Colonic mucosa (tissue), 4 donors: ENCODE results near the gene CPNE5. TPM values are rescaled to one million over a fixed set of nuclear protein-coding genes. Genes with fewer than 3 reads are reported as not detected.

Source experiments
- DNase-seq: peaks from one replicate; pipeline ENCODE4 v3.0.0-alpha.2; 2020
- H3K27ac ChIP-seq: fragments of 200-600 bp; one replicate; pipeline ENCODE4 v1.8.0; 2021
- H3K27me3 ChIP-seq: fragments of 200-600 bp; one replicate; pipeline ENCODE4 v1.8.0; 2021
- H3K36me3 ChIP-seq: fragments of 200-600 bp; one replicate; pipeline ENCODE4 v1.8.0; 2021
- H3K4me1 ChIP-seq: fragments of 200-600 bp; one replicate; pipeline ENCODE4 v1.8.0; 2021; ENCODE audit warnings: mild to moderate bottlenecking
- H3K4me3 ChIP-seq: fragments of 200-600 bp; one replicate; pipeline ENCODE4 v1.8.0; 2021
- H3K9ac ChIP-seq, 2 donors: one replicate each; pipeline ENCODE4 v1.7.0; 2013; ENCODE audit warnings: control low read depth in 2 of 2, low read depth in 2 of 2, low read length in 2 of 2
- H3K9me3 ChIP-seq: fragments of 200-600 bp; one replicate; pipeline ENCODE4 v1.8.0; 2021
- CTCF ChIP-seq: fragments of 200-600 bp; IDR thresholded peaks from one replicate; pipeline ENCODE4 v1.8.0; 2022; ENCODE audit warnings: antibody characterized with exemption, mild to moderate bottlenecking
- intact Hi-C: fragments of 100-400 bp; cut with DNase I; formaldehyde crosslinking; loops from one replicate; pipeline ENCODE4 v1.14.1; 2022
- total RNA-seq, 2 donors: library from RNA; stranded (reverse); fragmentation: NEBNext Ultra II Directional in 1 of 2; extraction: Animal tissue kit (Norgen Biotek cat#: 25700) in 1 of 2; gene quantifications; one replicate each; pipeline ENCODE4 v1.2.1, GENCODE V29; 2021
- donor health status: healthy.
- donor health status: DM: no; HTN: no; CAD: no.
- donor health status: DM: no; HTN: no; CAD: no.

Gene CPNE5
- total RNA-seq, 2 donors from 2014 or later, result 4.6 to 8.0 TPM

GRCh38 chr6:36822506-36823269 lies 16.6 kb downstream of the CPNE5 start:
- H3K36me3 ChIP-seq, result no peaks in the 10 kb centered on the region
- H3K4me3 ChIP-seq, result no peak overlapping the region
- TF ChIP-seq CTCF, result no peak
- intact Hi-C loops, result no loop called here
- no peaks in the 10 kb centered on the region for H3K27me3 ChIP-seq
- H3K9me3 ChIP-seq, result no peaks in the 10 kb centered on the region
- no peak overlapping the region for H3K27ac ChIP-seq
- no peaks in the 10 kb centered on the region for H3K4me1 ChIP-seq
- no peak for DNase-seq
- H3K9ac ChIP-seq, result no peak overlapping the region

- no peak for TF ChIP-seq CTCF
- H3K36me3 ChIP-seq, result no peaks in the 10 kb centered on the region
- H3K4me1 ChIP-seq, result no peaks in the 10 kb centered on the region
- H3K4me3 ChIP-seq, result no peak overlapping the region
- no peaks in the 10 kb centered on the region for H3K27me3 ChIP-seq
- intact Hi-C loops, result no loop called here
- no peak overlapping the region for H3K27ac ChIP-seq
- DNase-seq, result no peak
- H3K9ac ChIP-seq, result no peak overlapping the region
- no peaks in the 10 kb centered on the region for H3K9me3 ChIP-seq
These were observed 17.5 kb downstream of the CPNE5 start for GRCh38 chr6:36821581-36822335.

GRCh38 chr6:36820700-36821580 lies 18.3 kb downstream of the CPNE5 start:
- H3K27ac ChIP-seq, result no peak overlapping the region

GRCh38 chr6:36818756-36819155 lies 20.5 kb downstream of the CPNE5 start:
- Histone ChIP-seq H3K36me3 (no peaks in the 10 kb centered on the region), H3K4me1 (no peaks in the 10 kb centered on the region), H3K27me3 (no peaks in the 10 kb centered on the region), H3K9ac (no peak overlapping the region), H3K27ac (no peak overlapping the region), H3K4me3 (no peak overlapping the region), H3K9me3 (no peaks in the 10 kb centered on the region)
- no peak for DNase-seq
- no peak for TF ChIP-seq CTCF
- intact Hi-C loops, result no loop called here

More at GRCh38 chr6:36820700-36821580, 18.3 kb downstream of the CPNE5 start:
- TF ChIP-seq CTCF, result no peak
- H3K4me3 ChIP-seq, result no peak overlapping the region
- H3K36me3 ChIP-seq, result no peaks in the 10 kb centered on the region
- H3K4me1 ChIP-seq, result no peaks in the 10 kb centered on the region
- H3K9ac ChIP-seq, result no peak overlapping the region
- H3K9me3 ChIP-seq, result no peaks in the 10 kb centered on the region
- intact Hi-C loops, result no loop called here
- DNase-seq, result no peak
- H3K27me3 ChIP-seq, result no peaks in the 10 kb centered on the region

GRCh38 chr6:36817847-36818246 lies 21.4 kb downstream of the CPNE5 start:
- no peak for TF ChIP-seq CTCF
- no peak overlapping the region for H3K9ac ChIP-seq
- no peaks in the 10 kb centered on the region for H3K27me3 ChIP-seq
- no peak overlapping the region for H3K4me3 ChIP-seq
- no peaks in the 10 kb centered on the region for H3K36me3 ChIP-seq
- DNase-seq, result no peak
- no peak overlapping the region for H3K27ac ChIP-seq
- no peaks in the 10 kb centered on the region for H3K9me3 ChIP-seq
- H3K4me1 ChIP-seq, result no peaks in the 10 kb centered on the region
- intact Hi-C loops, result no loop called here
